Fibroblast of the aortic adventitia (primary cell): ENCODE data around the gene KIF26B. TPM values are rescaled to one million over a fixed set of nuclear protein-coding genes. Genes with fewer than 3 reads are reported as not detected.
"Not testable (repeated sequence)": the region's sequence is repeated elsewhere in the genome, so short reads cannot be mapped to it uniquely, and the experiment has no call there.

Source experiments
- DNase-seq: peaks from one replicate; pipeline ENCODE4 v3.0.0-alpha.2; 2010; ENCODE audit warnings: low read depth
- H3K4me3 ChIP-seq: 2 replicates; pipeline ENCODE4 v1.5.1; 2011; ENCODE audit warnings: low read depth, mild to moderate bottlenecking, control low read depth, low read length, moderate library complexity
- total RNA-seq: library from RNA; depleted of rRNA; stranded (reverse); fragments of >200 nt; gene quantifications from 2 replicates; pipeline ENCODE4 v1.2.3, GENCODE V29; 2012; ENCODE audit warnings: low replicate concordance
- TF ChIP-seq, protein P1 (sequence below): IDR thresholded peaks from 2 replicates; pipeline ENCODE4 v1.5.1; 2011; ENCODE audit warnings: mild to moderate bottlenecking, low read length, control low read depth, inconsistent platforms; ENCODE audit not compliant: insufficient read depth

KIF26B gene
- total RNA-seq, 1 donor = 4.6 TPM

DNA sequence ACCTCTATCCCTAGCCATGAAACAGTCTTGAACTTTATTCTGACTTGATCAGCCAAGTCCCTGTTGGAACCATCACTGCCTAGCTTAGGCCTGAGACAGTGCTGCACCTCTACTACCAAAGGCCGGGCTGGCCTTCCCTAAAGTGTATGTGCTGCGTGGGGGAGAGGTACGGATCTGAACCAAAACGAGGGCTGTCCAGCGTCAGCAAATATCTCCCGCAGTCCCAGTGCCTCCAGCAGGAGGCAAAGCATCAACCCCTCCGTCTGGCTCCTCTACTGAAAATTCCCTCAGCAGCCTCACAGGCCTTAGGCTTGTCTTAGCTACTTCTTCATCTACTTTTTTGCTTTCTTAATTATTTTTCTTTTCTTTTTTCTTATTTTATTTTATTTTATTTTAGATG is 33.3 kb upstream of the KIF26B start:
- DNase-seq = no peak
- no peak overlapping the region for H3K4me3 ChIP-seq
- TF ChIP-seq, protein P1, sequence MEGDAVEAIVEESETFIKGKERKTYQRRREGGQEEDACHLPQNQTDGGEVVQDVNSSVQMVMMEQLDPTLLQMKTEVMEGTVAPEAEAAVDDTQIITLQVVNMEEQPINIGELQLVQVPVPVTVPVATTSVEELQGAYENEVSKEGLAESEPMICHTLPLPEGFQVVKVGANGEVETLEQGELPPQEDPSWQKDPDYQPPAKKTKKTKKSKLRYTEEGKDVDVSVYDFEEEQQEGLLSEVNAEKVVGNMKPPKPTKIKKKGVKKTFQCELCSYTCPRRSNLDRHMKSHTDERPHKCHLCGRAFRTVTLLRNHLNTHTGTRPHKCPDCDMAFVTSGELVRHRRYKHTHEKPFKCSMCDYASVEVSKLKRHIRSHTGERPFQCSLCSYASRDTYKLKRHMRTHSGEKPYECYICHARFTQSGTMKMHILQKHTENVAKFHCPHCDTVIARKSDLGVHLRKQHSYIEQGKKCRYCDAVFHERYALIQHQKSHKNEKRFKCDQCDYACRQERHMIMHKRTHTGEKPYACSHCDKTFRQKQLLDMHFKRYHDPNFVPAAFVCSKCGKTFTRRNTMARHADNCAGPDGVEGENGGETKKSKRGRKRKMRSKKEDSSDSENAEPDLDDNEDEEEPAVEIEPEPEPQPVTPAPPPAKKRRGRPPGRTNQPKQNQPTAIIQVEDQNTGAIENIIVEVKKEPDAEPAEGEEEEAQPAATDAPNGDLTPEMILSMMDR = no peak

DNA sequence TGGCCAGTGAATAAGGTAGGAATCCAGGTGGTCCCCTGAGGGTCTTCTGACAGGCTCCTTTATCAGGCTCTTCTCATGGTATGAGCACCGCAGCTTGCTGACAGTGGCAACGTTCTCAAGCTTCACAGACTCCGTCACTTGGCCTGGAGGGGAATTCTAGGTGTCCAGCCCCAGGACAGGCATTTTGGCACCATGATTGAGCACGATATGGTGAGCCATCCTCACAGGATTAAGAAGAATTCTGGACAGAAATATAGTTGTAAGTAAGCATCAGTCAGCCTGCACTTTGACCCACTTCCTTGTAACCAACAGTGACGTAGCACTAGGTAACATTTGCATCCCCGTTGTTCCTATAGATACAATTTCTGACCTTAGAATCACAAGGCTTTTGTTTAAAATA is 30.5 kb upstream of the KIF26B start:
- TF ChIP-seq, protein P1 = no peak
- DNase-seq = no peak

DNA sequence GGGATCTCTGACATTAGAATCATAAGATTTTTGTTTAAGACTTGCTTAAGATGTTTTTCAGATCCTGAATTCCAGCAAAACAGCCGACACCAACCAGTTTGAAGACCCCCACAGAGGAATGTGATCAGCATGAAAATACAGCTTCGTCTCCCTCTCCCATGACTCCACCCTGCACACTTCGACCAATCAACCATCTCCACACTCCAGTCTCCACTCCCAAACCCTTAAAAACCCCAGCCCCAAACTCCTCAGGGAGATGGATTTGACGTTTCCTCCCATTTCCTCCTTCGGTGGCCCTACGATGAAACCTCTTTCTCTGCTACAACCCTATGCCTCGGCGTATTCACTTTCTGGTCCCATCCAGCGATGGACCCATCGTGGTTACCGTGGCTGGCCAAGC is 30.1 kb upstream of the KIF26B start:
- TF ChIP-seq, protein P1 = no peak
- no peak overlapping the region for H3K4me3 ChIP-seq
- DNase-seq = no peak

More for the DNA sequence above, 30.5 kb upstream of the KIF26B start:
- no peak overlapping the region for H3K4me3 ChIP-seq

DNA sequence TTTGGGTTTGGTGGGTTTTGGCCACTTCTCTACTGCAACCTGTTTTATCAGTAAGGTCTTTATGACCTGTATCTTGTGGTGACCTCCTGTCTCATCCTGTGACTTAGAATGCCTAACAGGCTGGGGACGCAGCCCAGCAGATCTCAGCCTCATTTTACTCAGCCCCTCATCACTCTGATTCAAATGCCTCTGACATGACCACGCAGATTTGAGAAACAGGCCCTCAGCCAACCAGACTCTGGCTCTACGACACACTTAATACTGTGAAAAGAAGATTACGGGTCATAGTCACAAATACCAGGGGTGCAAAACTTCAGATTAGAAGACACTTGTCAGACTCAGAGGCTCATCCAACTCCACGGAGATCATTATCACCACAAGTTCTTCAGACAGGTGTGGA is 28.3 kb upstream of the KIF26B start:
- TF ChIP-seq, protein P1 = no peak
- H3K4me3 ChIP-seq = no peak overlapping the region
- no peak for DNase-seq

DNA sequence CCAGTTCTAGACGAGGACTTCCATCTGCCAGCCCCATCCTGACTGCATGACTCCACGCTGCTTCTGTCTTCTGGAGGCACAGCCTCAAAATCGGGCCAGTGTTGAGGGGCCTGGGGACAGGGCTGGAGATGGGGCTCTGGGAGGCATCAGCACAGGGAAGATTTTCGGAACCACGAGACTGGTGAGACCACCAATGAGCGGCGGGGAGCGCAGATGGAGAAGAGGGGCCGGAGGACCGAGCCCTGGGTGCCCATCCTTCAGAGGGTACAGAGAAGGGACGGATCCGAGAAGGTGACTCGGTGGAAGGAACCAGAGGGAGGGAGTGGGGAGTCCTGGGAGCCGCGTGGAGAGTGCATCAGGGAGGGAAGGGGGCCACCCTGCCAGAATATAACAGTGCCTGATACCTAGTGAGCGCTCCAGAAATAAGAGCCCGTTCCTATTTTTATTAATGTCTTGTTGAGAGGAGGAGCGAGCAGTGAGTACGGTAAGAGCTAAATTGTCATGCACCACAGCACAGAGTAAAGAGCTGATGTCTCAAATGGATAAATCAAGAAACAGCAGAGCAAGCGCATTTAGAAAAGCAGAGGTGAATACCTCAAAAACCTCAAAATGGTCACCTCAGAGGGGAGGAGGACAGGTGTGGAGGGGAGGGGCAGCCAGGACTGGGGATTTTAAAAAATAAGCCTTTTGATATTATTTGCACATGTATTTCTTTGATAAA is 26.2 kb upstream of the KIF26B start:
- TF ChIP-seq, protein P1 = no peak
- H3K4me3 ChIP-seq = no peak overlapping the region
- no peak for DNase-seq

DNA sequence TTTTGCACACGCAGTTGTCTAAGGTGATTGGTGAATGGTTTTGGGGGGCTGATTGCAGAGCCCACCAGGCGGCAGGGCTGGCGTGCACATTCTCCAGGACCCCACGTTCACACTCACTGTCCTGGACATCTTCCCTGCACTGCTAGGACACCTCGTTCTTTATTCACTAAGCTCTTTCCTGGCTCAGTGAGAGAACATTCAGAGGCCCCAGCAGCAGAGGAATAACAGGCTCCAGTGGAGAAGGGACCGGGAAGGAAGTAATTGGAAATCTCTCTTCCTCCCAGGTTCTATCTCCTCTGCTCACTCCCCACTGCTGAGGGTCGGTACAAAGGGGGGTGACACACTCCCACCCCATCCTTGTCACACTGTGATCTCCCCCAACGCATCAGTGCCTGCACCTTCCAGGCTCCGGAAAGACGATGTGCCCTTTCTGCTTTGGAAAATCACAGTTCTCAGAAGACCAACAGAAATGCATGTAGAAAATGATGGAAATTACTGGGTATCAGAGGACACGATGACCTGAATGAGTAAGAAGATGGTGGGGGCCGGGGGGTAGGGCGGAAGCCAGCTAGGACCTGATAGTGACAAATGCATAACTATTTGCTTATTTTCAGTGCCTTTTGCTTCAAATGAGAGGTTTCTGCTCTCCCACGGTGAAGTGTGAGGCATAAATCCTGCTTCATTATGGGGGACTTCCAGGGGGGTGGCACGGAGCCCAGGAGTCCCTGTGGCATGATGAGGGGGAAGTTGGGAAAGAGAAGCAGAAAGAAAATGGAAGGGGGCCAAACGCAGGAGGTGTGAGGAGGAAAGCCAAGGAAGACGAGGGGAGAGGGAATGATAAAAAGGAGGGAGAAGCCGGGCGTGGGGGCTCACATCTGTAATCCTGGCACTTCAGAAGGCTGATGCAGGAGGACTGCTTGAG is 25.2 kb upstream of the KIF26B start:
- DNase-seq = peak; percentile 49
- TF ChIP-seq, protein P1 = no peak
- H3K4me3 ChIP-seq = no peak overlapping the region

DNA sequence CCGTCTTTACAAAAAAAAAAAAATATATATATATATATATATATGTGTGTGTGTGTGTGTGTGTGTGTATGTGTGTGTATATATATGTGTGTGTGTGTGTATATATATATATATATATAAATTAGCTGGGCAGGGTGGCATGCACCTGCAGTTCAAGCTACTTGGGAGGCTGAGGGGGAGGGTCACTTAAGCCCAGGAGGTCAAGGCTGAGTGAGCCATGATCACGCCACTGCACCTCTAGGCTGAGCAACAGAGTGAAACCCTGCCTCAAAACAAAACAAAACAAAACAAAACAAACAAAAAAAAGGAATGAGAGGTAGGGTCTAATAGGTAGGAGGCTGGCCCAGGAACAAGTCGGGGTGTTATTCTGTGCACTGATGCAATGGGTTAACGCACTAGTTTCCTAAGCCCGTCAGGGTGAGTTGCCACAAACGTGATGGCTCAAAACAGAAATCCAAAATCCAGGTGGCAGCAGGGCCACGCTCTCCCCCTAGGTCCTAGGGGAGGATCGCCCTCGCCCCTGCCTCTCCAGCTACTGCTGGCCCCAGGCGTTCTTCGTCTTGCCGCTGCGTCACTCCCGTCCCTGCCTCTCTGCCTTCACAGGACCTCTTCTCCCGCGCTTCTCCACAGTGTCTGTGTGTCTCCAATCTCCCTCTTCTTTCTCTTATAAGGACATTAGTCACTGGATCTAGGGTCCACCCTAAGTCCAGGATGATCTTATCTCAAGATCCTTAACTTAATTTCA is 24.3 kb upstream of the KIF26B start:
- H3K4me3 ChIP-seq, DNase-seq: not testable (repeated sequence)
